Germinal center (tissue), 1 donor: ENCODE measurements around the gene GPR82.
"Not testable (repeated sequence)": the region's sequence is repeated elsewhere in the genome, so short reads cannot be mapped to it uniquely, and the experiment has no call there.

Experiments
- DNase-seq: peaks from one replicate; pipeline ENCODE4 v3.0.0; 2012; ENCODE audit warnings: mixed read lengths, low spot score

The GPR82 gene

GRCh38 chrX:41718481-41719235, 5.3 kb upstream of the GPR82 start:
- no peak for DNase-seq

GRCh38 chrX:41719610-41720009, 4.4 kb upstream of the GPR82 start:
- DNase-seq: not testable (repeated sequence)

- DNase-seq: peak; percentile 19
Measured at GRCh38 chrX:41720125-41720779, 3.7 kb upstream of the GPR82 start.

GRCh38 chrX:41721590-41721989, 2.4 kb upstream of the GPR82 start:
- DNase-seq: no peak

- no peak for DNase-seq
Measured at GRCh38 chrX:41722214-41722613, 1.8 kb upstream of the GPR82 start.

- no peak for DNase-seq
Measured at GRCh38 chrX:41722816-41723618, 964 bp upstream of the GPR82 start.

GRCh38 chrX:41728125-41728524, 4.1 kb downstream of the GPR82 start:
- no peak for DNase-seq

GRCh38 chrX:41730081-41730480, 6.1 kb downstream of the GPR82 start:
- DNase-seq: no peak

GRCh38 chrX:41732260-41732659, 8.3 kb downstream of the GPR82 start:
- DNase-seq: no peak

- peak; percentile 59 for DNase-seq
Measured at GRCh38 chrX:41733939-41734338, 10.0 kb downstream of the GPR82 start.

- peak; percentile 8 for DNase-seq
Measured at GRCh38 chrX:41734530-41734929, 10.5 kb downstream of the GPR82 start.

- no peak for DNase-seq
Measured at GRCh38 chrX:41737065-41737464, 13.1 kb downstream of the GPR82 start.

GRCh38 chrX:41739871-41740270, 15.9 kb downstream of the GPR82 start:
- DNase-seq: no peak

- DNase-seq: no peak
Measured at GRCh38 chrX:41750716-41751115, 26.7 kb downstream of the GPR82 start.

- no peak for DNase-seq
Measured at GRCh38 chrX:41758401-41758800, 34.4 kb downstream of the GPR82 start.

GRCh38 chrX:41759817-41760216, 35.8 kb downstream of the GPR82 start:
- DNase-seq: no peak

GRCh38 chrX:41761169-41761568, 37.2 kb downstream of the GPR82 start:
- DNase-seq: no peak

- no peak for DNase-seq
Measured at GRCh38 chrX:41761702-41762101, 37.7 kb downstream of the GPR82 start.

GRCh38 chrX:41779030-41779564, 55.1 kb downstream of the GPR82 start:
- DNase-seq: no peak
